Stimulated activated naive CD4-positive, alpha-beta T cell treated with Interleukin-2 at 50 U/mL for 16 hours (primary cell): Measurements from ENCODE around the gene MERTK.
"Not testable (repeated sequence)": the region's sequence is repeated elsewhere in the genome, so short reads cannot be mapped to it uniquely, and the experiment has no call there.

Source experiments
- DNase-seq: peaks from one replicate; lab custom pipeline; 2025; lab: John Stamatoyannopoulos, UW

Gene MERTK

DNA sequence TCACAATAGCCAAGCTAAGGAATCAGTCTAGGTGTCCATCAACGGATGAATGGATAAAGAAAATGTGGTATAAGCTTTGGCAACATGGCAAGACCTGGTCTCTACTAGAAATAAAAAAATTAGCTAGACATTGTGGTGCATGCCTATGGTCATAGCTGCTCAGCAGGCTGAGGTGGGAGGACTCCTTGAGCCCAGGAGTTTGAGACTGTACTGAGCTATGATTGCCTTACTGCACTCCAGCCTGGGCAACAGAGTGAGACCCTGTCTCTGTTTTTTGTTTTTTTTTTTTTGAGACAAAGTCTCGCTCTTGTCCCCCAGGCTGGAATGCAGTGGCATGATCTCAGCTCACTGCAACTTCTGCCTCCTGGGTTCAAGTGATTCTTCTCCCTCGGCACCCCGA lies 11.6 kb downstream of the MERTK start:
- DNase-seq, result not testable (repeated sequence)

DNA sequence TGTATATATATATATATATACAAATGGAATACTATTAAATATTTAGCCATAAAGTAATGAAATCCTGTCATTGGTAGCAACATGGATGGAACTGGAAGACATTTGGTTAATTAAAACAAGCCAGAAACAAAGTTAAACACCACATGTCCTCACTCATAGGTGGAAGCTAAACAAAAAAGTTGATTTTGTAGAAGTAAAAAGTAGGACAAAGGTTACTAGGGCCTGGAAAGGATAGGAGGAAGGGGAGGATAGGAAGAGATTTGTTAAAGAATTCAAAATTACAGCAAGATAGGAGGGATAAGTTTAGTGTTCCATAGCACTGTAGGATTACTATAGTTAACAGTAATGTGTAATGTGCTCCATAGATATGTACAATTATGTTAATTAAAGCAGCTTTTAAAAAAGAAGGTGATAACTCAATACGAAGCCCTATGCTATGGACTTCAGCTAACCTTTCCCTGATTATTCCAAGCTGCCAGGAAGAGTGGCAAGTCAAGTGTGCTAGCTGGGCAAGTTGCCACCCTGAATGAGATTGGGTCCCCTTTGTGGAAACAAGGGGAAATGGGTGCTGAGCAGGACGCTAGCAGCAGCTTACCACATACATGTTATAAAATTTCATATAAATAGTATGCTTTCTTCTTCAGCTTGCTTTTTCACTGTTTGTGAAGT lies 12.3 kb downstream of the MERTK start:
- DNase-seq, result no peak

DNA sequence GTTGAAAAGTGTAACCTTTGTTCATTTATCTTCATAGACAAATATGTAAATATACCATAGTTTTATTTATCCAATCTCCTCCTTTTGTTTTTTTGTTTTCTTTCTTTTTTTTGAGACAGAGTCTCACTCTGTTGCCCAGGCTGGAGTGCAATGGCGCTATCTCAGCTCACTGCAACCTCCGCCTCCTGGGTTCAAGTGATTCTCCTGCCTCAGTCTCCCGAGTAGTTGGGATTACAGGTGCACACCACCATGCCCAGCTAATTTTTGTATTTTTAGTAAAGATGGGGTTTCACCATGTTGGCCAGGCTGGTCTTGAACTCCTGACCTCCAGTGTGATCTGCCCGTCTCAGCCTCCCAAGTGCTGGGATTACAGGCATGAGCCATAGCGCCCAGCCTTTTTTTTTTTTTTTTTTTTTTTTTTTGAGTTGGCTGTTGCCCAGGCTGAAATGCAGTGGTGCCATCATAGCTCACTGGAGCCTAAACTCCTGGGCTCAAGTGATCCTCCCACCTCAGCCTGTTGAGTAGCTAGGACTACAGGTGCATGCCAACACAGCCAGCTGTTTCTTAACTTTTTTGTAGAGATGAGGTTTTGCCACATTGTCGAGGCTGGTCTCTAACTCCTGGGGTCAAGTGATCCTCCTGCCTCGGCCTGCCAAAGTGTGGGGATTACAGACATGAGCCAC lies 13.0 kb downstream of the MERTK start:
- DNase-seq, result not testable (repeated sequence)

DNA sequence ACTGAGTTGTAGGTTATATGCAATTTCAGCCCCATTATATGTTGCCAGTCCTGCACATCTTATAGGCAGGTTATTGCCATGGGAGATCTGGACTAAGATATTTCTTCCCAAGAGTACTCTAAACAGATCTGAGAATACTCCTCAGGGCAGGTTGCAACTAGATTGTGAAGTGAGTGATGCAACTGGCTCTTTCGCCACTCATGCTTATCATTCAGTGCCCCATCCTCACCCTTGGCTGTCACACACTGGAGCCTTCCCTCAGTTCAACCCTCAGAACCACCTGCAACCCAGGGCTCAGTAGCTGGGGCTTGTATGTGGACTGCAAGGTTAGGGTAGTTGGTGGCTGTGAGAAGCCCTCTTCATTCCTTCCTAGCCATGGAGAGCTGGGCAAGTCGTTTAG lies 14.1 kb downstream of the MERTK start:
- no peak for DNase-seq

DNA sequence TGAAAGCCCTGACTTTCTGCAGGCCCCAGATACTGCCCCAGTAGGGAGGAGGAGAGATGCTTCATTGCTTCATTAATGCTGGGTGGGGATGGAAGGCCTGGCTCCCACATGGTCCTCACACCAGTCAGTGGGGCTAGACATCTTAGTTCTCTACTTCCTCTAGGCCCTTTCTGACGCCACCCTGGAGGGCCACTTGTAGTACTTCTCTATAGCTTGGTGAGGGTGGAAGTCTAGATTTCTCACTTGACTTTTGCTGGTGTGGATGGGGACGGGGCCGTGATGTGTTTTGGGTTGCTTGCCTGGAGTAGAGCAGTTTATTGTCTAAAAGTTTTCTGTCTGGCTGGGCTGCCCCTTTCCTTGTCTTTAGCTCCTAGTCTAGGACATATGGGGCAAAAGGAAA lies 18.7 kb downstream of the MERTK start:
- DNase-seq, result no peak

DNA sequence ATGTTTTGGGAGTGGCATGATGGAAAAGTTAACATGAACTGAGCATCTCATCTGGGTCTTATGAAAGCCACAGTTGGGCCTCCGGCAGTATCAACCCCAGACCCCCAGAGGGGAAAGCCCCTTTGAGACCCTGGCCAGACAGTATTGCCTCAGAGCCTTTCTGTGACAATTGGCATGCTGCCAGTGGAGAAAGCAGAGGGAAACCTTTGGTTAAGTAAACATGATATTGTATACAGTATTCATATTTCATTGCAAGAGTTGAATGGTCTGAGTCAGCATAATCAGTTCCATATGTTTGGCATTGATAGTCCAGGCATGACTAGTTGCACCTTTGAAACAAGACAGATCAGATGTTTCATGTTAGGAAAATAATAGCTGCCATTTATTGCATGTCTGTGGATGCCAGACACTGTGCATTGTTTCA lies 20.0 kb downstream of the MERTK start:
- no peak for DNase-seq

DNA sequence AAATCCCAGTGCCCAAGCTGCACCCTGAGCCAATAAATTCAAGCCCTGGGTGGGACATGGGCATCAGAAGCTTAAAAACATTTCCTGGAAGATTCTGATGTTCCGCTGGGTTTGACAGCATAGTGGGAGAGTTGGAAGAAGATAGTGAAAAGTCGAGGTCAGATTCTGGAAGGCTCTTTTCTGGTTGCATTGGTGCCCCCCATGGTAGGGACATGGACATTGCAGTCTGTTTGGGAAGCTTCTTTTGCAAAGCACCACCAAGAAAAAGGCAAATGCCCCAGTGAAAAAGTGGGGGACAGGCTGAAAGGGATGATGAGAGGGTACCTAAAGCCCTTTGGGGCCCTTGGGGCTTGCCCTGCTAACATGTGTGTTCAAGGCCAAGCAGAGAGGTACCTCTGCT lies 21.0 kb downstream of the MERTK start:
- no peak for DNase-seq

DNA sequence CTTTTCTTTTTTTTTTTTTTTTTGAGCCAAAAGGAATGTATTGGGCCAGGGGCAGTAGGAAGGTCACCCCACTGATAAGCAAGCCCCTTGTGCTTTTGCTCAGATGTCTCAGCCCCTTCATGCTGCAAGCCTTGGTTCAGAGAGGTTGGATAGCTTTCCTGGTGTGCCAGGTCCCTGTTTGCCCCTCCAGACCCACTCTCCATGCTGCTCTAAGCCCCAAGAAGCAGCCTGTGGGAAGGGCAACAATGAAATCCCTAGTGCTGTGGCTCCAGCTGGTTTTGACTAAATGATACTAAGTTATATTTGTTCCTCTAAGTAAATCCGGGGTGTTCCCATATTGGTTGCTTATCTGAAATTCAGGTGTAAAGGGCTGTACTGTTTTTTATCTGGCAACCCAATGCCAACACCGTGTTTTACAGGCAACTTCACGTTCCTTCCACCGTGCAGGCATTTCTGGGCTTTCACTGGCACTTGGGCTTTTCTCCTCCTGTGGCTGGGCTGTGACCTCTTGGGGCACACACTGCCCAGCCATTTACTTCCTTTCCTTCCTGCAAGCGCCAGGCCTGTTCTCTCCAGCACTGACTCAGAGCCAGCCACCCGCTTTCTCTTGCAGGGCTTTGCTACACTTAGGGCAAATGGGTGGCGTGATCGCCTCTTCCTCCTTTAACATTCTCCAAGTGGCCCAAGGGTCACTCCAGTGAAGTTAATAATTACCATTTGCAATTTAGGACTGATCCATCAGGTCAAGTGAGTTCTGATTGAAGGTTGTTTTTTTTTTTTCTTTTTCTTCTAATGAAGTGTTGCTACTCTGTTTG lies 21.6 kb downstream of the MERTK start:
- DNase-seq, result no peak

DNA sequence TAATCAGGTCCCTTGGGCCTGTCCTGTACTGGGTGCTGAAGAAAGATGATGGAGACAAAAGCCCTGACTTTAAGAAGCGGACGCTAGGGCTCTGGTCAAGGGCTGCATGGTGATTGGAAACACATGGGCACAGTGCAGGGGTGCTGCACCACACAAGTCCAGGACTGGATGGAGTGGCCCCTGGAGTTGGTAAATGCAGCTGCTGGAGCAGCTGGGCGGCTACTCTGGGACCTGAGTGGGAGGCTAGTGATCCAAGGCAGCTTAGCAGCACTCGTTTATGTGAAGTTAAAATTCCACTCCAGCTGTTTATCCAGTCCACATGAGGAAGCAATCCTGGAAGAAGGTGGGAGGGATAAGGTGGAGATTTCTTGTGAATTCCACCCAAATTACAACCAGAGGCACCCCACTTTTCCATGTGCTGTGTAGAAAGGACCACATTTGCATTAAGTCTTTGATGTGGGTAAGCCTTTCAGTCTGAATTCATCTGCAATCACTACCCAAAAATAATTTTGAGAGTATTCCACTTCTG lies 24.9 kb downstream of the MERTK start:
- no peak for DNase-seq

DNA sequence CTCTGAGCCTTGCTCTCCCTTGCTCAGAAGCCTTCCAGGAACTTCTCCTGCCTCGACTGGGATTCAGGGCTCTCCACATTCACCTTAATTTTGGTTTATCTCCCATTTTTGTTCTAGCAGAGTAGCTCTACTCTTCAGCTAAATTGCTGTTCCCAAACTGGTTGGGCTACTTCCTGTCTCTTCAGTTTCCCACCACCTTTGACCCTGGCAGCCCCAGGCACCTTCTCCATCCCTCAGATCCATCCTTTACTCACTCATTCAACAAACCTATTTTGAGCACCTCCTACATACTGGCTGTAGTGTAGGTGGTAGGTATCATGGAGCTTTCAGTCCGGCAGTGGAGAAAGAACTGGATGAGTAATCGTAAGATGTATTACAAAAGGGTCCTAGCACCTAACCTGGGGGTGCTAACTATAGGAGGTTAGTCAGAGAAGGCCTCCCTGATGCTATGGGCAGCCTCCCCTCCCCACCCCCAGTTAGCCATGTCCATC lies 26.3 kb downstream of the MERTK start:
- DNase-seq, result no peak

DNA sequence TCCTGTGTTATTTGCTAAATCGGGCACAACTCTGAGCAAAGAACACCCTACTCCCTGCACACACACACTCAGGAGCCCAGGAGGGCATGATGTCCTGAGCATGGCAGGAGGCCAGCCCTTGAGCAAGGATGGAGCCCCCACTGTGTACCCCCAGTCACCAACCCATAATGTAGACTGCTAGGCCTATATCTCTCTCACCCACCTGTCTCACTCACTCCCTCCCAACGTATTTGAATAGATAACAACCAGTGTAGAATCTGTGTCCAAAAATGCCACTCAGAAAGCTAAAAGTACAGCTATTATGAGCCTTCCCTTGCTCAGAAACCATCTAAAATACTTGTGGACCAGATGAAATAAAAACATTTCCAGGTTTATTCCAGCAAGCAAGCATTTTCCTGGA lies 29.3 kb downstream of the MERTK start:
- DNase-seq, result no peak

DNA sequence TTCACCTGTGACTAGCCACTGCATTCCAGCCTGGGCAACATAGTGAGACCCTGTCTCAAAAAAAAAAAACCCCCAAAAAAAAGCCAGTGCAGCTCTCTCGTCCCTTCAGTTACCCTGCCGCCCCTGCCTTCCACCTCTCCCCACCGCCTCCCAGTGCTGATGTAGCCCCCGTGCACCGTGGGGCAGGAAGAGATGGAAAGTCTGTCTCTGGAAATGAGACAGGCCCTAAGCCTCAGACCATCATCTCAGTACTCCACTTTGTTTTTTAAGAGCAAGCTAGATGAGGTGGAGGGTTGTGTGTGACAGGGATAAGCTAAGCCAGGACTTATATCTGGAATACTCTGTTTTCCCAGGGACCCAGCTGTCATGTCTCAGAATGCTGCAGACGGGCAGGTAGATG lies 32.0 kb downstream of the MERTK start:
- DNase-seq, result peak; percentile 1

DNA sequence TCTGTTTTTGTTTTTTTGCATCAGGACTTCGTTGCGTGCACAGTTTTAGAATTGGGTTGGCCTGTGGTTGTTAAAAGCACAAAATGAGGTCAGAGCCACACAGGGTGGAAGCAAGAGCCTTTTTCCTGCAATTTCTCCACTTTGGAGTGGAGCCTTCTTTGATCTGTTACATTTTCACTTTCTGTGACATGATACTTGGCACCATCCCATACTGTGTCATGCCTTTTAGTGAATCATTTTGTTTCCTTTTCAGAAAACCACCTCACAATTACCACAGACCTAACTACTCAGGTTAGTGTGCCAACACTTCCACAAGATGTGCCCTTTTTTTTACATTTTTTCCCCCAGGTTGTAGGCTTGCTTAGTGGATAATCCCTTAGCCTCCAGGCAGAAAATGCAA lies 32.5 kb downstream of the MERTK start:
- no peak for DNase-seq

DNA sequence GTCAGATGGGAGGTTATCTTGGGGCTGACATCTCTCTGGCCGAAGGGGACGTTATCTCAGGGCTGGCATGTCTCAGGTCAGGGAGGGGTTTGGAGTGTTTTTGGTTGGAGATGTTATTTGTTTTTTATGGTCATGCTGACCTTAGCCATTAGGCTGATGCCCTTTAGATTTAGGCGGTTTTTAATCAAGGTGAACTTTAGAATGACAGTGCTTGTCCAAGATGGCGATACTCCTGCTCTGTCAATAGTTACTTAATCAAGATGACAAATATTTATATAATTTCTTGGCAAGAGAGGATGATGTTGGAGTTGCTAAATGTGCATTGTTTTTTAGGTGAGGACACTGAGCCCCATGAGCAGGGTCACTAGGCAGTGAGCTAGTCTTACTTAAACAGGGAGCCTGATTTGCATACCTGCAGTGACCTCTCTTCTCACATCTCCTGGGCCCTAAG lies 34.5 kb downstream of the MERTK start:
- no peak for DNase-seq

DNA sequence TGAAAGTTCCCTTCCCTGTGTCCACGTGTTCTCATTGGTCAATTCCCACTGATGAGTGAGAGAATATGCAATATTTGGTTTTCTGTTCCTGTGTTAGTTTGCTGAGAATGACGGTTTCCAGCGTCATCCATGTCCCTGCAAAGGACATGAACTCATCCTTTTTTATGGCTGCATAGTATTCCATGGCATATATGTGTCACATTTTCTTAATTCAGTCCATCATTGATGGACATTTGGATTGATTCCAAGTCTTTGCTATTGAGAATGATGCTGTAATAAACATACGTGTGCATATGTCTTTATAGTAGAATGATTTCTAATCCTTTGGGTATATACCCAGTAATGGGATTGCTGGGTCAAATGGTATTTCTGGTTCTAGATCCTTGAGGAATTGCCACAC lies 35.5 kb downstream of the MERTK start:
- not testable (repeated sequence) for DNase-seq

DNA sequence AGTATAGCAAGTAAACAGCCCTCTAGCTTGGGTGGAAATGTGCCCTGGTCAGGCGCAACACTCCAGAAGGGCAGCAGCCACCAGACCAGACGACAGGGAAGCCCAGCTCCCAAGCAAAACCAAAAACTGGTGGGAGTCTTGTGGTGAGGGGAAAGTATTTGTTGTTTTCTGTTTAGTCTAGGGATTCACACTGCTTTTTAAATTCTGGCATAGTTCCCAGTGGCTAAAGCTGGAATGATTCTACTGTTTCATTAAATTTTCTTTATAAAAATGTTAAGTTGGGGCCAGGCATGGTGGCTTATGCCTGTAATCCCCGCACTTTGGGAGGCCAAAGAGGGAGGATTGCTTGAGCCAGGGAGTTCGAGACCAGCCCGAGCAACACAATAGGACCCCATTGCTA lies 38.5 kb downstream of the MERTK start:
- DNase-seq, result no peak

DNA sequence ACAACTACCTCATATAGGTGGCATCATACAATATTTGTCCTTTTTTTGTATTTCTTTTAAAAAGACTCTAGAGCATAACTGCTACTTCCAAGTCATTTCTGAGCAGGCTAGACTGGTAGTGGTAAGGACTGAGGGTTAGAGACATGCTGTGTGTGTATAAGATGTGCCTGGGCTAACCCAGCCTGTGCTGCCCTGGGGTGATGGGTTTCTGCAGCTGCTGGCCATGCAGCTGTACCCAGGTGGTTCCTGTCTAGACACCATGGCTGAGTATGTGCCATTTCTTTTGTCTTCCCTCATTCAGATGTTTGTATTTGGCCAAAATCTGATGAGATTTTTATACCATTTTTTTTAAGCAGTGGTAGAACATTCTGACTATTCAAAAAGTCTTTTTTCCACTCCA lies 40.0 kb downstream of the MERTK start:
- no peak for DNase-seq

DNA sequence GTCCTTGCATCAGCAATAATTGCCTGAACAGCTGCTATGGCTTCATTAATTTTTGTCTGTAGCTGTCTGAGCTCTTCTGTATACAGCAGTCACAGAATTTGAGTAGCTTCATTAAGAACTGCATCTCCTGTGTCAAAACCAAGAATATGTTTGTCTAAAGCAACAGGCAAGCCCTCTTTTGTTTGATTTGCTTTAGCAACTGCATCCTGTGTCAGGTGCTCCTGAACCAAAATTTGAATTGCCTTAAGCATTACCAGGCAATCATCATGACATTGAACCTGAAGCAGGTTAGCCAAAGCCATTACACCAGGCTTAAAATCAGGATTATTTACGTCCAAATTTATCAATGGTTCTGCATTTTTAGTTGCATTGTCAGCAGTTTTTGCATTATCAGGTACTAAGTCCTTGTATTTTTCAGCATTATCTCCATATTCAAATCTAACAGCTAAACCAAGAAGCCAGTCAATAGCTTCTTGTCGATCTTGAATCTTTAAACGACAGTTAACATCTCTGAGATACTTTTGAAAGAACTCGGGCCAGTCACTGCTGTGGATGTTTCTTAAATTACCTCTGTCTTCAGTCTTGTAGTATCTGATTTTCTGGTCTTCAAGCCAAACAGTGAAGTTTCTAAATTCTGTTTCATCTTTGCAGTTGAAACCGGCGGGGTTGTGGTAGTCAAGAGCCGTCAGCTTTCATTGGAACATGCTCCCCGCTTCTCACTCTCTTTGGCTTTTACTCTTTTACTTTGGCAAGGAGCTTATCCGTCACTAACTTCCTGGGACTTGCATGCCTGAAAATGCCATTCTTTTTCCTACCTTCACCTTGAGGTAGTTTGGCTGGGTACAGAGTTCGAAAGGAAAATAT lies 42.2 kb downstream of the MERTK start:
- DNase-seq, result no peak

DNA sequence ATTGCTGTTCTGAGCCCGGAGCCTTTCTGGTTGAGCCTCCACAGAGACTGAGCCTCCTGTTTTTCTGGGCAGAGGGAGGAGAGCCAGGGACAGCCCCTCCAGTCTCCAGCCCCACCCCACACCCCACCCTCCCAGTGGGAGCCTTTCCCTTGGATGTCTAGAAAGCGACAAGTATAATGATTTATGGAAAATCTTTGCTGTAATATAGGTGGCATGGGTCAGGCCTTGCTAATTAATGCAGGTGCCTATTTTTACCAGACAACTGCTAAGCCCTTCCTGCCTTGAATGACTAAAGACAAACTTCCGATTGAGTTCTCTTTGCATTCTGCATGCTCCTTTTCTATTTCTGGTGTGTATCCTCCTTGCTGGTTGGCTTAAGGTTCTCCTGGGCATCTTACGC lies 43.1 kb downstream of the MERTK start:
- DNase-seq, result no peak

DNA sequence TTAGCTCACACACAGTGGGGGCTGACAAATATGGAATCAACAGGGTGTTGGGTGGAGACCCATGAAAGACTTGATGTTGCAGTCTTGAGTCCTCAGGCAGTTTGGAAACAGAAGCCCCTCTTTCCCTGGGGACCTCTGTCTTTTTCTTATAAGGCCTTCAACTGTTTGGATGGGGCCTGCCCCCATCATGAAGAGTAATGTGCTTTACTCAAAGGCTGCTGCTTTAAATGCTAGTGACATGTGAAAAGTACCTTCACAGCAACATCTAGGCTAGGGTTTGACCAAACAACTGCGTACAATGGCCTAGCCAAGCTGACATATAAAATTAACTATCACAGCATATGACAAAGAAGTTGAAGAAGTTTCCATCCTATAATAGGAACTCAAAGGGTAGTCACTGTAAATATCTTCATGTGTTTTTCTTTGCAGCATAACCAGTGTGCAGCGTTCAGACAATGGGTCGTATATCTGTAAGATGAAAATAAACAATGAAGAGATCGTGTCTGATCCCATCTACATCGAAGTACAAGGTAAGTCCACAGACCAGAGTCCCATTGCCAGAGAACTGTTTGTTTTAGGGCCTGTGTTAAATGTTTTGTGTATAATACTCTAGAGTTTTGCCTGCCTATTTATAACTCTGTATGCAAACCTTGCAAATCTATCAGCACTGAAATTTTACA lies 46.3 kb downstream of the MERTK start:
- DNase-seq, result no peak
